GM18870 (cell line): Measurements from ENCODE around the gene ILF2.

ENCODE experiments used
- ATAC-seq: cut with Tn5 transposase; IDR thresholded peaks from one replicate; pipeline ENCODE4 v1.9.1; 2021; ENCODE audit warnings: moderate library complexity; ENCODE audit not compliant: unreplicated experiment

Gene ILF2

DNA sequence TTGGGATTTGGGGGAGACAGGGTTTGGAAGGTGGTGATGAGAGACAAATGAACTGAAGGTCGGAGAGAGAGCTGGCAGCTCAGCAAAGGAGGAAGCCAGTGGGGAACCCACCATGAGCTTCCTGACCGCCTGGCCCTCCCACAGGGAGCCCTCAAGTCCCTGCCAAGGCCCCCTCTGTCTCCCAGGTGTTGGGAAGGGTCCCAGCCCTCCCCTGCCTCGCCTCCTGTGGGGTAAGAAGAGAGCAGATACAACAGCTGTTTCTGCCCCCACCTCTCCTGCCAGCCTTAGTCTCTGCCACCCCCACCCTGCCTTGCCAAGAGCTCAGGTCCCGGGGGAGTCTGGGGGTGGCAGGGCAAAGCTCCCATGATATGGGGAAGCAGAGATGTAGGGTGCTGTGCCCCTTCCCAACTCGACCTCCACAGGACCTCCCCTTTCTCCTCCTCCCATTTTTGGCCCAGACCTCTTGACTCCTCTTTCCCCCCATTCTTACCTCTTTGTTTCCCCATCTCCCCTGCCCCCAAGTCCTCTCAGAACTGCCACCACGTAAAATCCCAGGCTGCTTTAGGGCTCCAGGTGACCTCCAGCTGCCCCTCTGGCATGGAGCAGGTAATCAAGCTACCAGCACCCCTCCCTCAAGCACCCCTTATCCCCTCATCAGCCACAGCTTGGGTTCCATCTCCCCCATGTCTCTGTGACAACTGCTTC, 42.0 kb downstream of the ILF2 start:
- ATAC-seq: no peak

DNA sequence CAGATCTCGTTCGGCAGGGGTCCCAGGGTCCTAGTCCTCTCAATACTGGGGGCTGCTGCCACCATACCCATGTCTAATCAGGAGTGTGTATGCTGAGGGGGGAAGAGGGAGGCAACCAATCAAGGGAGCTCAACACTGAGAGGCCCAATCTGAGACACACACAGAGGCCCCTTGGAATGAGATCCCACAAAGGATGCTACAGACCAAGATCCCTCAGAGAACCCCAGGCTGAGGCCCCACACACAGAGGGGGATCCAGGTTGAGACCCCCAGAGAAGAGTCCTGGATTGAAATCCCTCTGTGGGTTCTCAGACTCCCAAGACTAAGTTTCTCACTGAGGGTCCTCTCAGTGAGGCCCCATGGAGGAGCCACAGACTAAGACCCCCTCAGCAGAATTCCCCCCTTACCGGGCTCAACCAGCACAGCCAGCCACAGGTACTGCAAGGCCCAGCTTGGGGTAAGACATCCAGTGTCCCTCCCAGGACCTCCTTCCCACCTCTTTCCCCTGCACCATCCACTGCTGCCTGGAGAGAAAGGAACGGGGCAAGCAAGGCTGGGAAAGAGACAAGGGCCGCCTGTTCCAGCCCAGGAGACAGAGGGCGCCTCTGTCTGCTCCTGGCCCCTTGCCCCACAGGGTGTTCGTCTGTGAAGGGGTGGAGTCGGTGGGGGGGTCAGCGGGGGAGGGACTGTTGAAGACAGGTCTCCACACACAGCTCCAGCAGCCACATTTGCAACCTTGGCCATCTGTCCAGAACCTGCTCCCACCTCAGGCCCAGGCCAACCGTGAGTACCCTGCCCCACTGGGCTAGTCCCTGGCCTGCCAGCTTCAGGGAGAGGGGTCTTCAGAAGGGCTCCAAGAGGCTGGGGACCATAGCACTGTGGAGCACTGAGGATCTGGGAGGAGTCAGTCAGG, 42.8 kb downstream of the ILF2 start, which contains the start of gene S100A1:
TSS of gene S100A1 (plus strand) at position 720 of the 912 bp plus-strand sequence. CDS start 2,088 bp downstream, outside the sequence.
- ATAC-seq: no peak

DNA sequence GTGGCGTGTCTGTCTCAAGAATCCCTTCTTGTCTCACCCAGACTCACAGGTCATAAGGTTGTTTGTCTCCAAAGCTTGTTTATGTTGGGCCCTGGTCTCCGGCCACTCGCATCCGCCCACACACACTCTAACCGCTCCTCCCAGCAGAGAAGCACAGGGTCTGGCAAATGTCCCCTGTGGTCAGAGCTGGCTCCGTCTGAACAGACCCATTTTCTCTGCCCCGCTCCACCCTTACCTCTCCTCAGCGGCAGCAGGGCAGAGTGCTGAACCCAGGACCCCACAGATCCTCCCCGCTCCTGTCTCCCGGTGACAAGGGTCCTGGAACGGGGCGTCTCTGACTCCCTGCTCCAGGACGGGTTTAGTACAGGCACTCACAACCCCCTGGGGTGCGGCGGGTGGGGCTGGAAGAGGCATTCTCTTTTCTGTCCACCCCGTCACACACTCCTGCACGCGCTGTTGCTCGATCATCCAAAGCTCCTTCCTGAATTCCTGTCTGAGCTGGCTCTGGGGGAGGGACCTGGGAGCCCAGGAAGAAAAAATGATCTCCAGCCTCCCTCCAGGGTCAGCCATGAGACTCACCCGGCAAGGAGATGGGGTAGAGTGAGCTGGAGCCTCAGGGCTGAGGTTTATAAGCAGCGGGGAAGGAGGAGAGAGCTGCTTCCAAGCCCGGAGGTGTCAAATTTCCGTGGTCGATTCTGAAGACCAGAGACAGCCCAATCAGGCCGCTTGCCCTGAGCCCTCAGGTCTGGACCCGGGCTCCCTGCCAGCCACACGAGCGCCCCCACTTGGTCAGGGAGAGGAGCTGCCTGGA, 43.7 kb downstream of the ILF2 start, which contains the start of gene S100A13:
TSS of gene S100A13 (minus strand) at position 602 of the 811 bp plus-strand sequence. CDS start 1,033 bp downstream, outside the sequence.
- no peak for ATAC-seq

DNA sequence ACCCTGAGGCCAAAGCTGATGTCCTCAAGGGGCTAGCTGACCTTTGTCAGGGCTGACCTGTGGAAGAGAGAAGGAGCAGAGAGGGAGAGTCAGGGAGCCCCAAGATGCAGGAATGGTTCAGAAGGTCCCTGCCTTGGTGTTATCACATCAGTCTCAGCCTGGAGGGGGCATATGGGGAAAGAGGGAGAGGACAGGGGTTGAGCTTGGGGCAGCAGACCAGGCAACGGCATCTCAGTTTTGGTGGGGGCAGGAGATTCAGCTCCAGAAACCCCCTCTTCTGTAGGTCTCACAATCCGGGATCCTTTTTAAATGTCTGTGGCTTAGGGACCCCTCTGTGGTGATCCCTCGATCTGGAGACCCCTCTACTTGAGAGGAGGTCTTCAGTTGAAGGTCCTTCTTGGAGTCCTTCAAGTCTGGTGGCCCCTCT, 44.3 kb downstream of the ILF2 start:
- no peak for ATAC-seq

DNA sequence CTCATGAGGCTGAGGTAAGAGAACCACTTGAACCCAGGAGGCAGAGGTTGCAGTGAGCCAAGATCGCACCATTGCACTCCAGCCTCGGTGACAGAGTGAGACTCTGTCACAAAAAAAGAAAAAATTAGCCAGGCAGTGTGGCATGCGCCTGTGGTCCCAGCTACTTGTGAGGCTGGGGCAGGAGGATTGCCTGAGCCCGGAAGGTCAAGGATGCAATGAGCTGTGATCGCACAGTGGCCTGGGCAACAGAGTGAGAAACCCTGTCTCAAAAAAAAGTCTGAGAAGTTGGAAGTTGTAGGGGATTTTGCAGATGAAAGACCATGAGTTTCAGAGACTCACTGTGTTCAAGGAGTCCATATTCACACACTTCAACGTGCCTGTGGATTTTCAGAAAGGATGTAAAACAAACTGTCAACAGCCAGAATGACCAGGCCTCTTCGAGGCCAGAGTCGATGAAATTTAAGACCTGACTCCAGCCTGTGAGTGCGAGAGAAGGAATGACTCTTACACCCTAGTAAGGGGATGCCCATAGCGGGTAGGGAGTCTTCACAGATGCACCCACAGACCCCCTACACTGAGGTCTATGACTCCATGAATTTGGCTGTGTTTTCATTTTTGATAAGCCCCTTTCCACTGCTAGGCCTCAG, 45.7 kb downstream of the ILF2 start:
- no peak for ATAC-seq

DNA sequence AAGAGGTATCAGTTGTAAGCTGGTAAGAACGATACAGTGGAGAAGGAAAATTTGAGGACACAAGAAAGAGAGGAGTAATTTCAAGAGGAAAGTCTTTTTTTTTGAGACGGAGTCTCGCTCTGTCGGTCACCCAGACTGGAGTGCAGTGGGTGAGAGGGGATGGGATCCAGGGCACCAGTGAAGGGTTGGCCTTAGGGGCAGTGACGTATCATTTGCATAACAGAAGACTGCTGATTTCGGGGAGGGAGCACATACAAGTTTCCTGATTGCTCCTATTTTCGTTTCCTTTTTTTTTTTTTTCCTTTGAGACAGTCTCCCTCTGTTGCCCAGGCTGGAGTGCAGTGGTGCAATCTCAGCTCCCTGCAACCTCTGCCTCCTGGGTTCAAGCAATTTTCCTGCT, 47.7 kb downstream of the ILF2 start:
- ATAC-seq: no peak

DNA sequence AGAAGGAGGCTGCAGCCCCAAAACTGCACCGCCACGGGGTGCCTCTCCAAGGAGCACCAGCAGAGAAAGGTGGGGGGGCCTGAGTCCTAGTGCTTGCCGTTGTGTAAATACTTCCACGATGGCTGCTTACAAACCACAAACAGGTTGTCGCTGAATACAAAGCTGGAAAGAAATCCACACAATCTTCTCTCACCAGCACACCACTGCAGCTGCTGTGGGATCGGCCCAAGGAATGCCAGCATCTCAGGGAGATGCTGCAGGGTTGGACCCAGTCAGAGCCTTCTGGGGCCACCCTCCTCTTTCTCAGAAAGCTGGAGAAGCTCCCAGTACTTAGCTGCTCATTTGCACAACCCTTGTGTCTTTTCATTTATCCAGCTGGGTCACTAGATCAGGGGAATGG, 51.6 kb downstream of the ILF2 start:
- no peak for ATAC-seq

DNA sequence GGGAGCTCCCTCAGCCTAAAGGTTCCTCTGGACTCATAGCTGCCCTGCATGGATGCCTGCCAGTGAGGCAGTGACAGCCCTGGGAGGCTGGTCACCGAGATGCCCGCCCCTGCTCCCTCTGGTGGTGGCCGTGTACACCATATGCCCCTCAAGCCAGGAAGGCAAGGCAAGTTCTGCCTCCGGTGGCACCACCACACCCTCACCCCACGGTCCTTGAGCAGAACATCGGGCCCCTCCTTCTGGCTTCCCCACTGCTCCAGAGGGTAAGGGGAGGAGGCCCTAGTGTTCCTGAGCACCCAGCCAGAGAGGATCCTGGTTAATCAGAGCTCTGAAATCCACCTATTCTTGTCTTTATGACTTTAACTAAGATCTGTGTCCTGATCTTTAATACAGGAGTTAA, 53.1 kb downstream of the ILF2 start:
- no peak for ATAC-seq

DNA sequence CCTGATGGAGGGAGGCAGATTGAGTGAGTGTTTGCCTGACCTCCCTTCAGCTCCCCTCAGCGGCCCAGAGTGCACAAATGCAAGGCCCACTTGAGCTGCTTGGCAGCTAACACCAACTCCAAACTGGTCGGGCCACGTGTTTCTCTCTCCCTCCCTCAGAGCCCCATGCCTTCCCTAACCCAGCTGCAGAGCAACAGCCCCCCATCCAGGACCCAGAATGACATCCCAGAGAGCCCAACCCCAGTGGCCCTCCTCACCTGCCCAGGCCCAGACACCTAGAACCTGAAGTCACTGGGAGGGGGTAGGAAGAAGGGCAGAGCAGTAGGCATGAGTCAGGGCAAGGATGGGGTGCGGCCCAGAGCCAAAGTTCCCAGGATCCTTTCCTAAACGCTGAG, 53.9 kb downstream of the ILF2 start:
- no peak for ATAC-seq

DNA sequence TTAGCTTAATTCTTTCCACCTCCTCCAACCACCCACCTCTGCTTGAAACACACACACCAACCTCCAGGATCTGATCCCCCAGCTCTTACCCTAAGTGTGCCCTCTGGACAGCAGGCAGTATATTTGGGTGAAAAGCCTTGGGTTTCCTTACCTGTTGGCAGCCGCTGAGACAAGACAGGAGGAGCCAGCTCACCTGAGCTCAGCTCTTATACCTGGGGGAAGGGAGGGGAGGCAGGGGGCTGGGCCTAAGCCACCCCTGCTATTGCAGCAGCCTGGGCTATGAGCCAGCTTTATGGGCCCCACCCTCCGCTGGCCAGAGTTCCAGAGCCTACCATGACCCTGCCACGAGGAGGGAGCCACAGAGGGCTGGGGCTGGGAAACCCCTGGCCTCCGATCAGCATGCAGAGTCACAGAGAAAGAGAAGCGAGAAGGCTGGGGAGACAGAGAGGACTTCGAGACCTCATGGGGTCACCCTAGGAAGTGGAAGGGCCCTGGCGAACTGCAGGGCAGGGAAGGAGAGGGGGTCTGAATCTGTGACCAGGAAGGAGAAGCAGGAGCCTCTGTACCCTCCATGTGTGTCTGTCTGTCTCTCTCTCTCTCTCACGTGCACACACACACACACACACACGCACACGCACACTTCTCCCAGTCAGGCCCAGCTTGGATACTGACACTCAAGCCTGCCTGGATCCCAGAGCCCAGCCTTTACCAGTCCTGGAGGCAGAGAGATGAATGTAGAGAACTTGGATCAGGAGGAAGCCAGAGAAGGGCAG, 54.5 kb downstream of the ILF2 start, which contains the start of gene S100A14:
TSS of gene S100A14 (minus strand) at position 182 of the 773 bp plus-strand sequence. CDS start 467 bp downstream, outside the sequence.
- no peak for ATAC-seq

DNA sequence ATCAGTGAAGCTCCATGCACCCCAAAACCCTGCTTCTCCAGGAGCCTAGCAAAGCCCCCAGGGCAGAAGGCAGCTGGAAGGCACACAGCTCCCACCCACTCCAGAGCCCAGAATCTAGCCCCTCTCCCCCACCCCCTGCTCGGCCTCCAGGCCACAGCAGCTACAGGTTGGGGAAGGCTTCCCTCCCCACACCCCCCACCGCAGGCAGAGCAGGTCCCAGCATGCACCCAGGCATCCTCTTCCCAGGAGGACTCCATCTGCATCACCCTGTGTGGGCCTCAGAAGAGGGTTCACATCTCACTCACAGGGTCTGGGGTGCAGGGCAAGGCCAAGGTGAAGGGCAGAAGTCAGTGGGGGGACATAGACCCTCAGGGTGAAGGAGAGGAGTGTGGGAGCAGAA, 55.4 kb downstream of the ILF2 start:
- ATAC-seq: no peak

DNA sequence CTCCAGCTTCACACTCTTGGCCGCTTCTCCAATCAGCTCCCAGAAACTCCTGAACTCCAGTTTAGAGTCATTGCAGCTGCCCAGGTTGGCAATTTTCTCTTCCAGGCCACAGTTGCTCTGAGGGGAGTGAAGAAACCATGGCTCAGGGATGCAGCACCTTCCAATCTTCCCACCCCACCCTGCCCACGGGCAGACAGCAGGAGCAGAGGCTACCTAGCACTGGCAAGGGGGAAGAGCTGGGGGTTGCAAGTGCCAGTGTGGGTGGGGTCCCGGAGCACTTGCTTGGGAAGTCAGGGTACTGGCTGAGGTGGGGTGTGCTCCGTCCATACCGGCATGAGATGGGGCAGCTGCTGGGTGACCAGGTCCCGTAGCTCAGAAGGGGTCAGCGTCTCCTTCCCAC, 55.9 kb downstream of the ILF2 start:
- no peak for ATAC-seq

DNA sequence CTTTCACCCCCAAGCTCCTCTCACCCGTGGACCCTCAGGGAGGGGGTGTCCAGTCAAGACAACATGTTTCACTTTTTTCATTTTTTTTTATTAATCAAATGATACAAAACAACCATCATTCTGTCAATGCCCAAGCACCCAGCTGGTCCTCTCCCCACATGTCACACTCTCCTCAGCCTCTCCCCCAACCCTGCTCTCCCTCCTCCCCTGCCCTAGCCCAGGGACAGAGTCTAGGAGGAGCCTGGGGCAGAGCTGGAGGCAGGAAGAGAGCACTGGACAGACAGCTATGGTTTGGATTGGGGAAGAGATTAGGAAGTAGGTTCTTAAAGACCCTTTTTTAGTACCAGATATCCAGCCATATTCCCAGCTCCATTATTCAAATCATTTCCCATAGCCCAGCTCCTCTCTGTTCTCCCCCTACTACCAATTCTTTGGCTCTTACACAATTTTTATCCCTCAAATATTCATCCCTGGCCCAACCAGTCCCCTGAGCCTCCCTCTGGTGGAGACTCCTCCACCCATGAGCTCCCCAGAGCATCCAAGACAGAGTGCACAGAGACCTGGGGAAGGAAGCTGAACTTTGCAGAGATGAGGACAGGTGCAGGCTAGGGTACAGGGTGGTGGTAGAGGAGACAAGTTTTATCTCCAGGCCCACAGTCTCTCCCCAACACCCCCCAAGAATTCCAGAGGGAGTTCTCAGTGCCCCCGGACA, 56.4 kb downstream of the ILF2 start:
- ATAC-seq: no peak

DNA sequence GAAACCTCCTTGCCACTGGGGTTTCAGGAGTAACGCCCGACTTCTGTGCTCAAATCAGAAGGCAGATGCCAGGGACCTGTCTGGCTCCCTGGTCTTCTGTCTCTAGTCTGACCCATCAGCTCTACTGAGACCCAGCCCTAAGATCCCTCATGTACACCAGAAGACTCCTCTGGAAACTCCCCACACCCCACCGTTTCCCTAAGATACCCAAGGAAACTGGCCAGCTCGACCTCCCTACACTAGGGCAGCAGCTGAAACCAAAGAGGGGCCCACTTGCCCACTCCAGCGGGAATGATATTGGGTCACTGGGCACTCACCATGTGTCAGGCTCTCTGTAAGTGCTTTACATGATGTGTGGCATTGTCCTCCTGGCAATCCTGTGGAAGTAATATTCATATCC, 57.4 kb downstream of the ILF2 start:
- ATAC-seq: no peak

DNA sequence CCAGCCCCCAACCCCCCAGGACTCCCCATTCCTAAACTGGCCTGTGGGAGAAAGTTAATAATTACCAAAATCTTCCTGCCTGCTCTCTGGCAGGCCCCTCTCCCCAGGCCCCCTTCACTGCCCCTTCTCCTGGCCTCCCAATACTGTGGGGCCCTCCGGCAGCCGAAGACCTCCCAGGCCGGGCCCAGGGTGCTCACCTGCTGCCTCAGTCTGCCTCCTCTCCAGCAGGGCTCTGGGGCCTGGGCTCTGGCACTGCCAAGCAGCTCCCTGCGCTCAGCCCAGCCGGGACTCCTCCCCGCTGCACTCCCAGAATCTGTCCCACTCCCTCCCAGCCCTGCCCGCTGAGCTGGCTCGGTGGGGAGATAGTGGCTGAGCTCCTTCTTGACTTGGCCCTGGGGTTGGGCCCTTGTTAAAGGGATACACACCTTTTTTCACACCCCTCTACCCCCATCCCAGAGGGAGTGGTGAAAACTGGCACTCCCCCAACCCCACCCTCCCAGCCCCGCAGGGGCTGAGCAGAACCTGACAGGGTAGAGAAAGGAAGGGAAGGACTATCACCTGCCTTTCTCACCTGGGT, 58.0 kb downstream of the ILF2 start, which contains the start of gene S100A16:
TSS of gene S100A16 (minus strand) at position 383 of the 577 bp plus-strand sequence. CDS start 4,986 bp downstream, outside the sequence.
- no peak for ATAC-seq

DNA sequence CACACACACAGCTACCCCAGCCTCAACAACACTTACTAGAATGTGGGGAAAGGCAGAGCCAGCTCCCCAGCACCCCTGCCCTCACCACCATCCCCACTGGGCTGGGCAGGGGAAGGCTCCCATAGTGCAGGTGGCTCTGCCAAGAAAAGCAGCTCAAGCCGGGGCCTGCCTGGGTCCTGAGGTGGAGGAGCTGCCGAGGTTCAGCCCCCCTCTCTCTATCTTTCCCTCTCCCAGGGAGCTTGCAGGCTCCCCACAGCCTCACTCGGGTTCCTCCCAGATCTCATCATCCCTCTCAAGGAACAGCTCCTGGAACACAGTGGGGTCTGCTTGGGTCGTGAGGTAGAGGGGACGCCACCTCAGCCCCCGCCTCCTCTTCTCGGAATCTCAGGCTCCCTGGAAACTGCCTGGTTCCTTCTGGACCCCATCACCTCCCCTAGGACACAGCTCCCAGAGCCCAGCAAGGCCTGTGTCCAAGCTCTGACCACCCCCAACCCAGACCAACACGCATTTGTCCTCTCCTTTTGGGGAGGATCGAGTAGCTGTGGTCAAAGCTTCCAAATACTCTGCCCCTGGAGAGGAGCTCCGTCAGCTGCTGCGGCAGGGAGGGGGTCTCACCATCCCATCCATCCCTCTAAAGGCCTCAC, 58.6 kb downstream of the ILF2 start:
- ATAC-seq: no peak
